VCaP (cell line): ENCODE measurements around the gene REXO1.

Source experiments
- H3K27ac ChIP-seq: fragments of 450-650 bp; 2 replicates; pipeline ENCODE4 v1.5.1; 2017
- CTCF ChIP-seq: fragments of 450-650 bp; conservative IDR thresholded peaks from 2 replicates; pipeline ENCODE4 v1.5.1; 2017; ENCODE audit warnings: mild to moderate bottlenecking, moderate library complexity

The REXO1 gene

DNA sequence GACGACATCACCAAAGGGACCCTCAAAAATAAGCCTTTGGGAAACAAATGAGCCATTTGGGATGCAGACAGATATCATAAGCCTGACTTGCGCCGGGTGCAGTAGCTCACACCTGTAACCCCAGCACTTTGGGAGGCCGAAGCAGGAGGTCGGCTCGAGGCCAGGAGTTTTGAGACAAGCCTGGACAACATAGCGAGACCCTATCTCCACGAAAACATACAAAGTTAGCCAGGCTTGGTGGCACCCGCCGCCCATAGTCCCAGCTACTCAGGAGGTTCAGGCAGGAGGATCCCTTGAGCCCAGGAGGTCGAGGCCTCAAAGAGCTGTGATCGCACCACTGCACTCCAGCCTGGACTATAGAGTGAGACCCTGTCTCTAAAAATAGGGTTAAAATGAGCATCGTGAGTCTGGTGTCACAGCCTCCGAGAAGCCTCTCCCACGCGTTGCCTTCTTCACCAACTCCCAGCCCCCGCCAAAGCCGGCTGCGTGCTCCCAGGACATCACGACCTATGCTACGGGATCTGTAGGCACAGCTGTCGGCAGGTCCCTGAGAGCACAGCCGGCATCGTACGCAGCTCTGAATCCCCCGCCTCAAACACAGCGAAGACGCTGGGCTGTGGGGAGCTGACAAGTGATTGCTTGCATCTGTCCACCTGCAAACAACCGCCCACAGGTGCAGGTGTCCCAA is 1.6 kb downstream of the REXO1 start:
- H3K27ac ChIP-seq, result peak overlapping the region; percentile 99; the same call in 1 of the 2 replicates

GRCh38 chr19:1845642-1846041 is 2.6 kb downstream of the REXO1 start:
- no peak for TF ChIP-seq CTCF
- H3K27ac ChIP-seq, result no peak overlapping the region

More for the DNA sequence above, 1.6 kb downstream of the REXO1 start:
- no peak for TF ChIP-seq CTCF

- no peak for TF ChIP-seq CTCF
Observed at GRCh38 chr19:1845125-1845515, 3.2 kb downstream of the REXO1 start.

GRCh38 chr19:1844513-1845124 is 3.7 kb downstream of the REXO1 start:
- TF ChIP-seq CTCF, result no peak

More at GRCh38 chr19:1845125-1845515, 3.2 kb downstream of the REXO1 start:
- H3K27ac ChIP-seq, result no peak overlapping the region

GRCh38 chr19:1843646-1844394 is 4.5 kb downstream of the REXO1 start:
- no peak for TF ChIP-seq CTCF
- H3K27ac ChIP-seq, result no peak overlapping the region

More at GRCh38 chr19:1844513-1845124, 3.7 kb downstream of the REXO1 start:
- no peak overlapping the region for H3K27ac ChIP-seq

GRCh38 chr19:1843116-1843515 is 5.2 kb downstream of the REXO1 start:
- no peak overlapping the region for H3K27ac ChIP-seq
- no peak for TF ChIP-seq CTCF

DNA sequence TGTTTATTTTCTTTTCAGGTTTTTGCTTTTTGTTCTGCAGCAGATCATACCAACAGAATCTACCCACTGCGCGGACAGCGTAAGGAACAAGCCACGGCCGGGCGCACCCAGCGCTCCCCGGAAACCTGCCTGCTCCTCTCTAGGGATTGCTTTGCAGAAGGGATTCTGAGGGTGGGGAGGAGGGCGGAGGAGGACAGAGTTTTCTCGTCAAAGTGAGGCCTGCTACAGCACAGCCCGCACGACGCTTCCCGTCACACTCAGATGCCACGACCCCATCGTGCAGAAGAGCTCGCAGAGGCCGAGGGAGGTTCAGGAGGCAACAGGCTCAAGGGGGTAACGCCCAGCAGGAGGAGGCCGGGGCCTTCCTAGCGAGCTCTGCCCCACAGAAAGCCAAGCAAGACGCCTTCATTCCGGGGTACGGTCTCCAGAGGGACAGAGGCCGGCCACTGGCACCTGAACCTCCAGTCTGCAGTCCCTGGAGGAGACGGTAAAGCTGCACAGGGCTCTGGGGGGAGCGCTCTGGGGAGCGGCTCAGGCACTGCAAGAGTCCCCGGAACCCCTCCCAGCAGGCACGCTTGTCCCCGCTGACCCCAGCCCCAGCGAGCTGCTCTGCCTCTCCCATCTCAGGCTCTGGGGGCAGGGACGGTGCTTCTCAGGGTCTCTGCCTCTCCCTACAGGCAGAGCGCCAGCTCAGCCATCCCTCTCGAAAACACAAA is 6.9 kb downstream of the REXO1 start:
- H3K27ac ChIP-seq, result no peak overlapping the region; the same call in 1 of the 2 replicates
- no peak for TF ChIP-seq CTCF
